WERI-Rb-1 (cell line): Measurements from ENCODE around the gene HADHA.

Experiments
- DNase-seq: peaks from one replicate; pipeline ENCODE4 v3.0.0-alpha.2; 2020
- H3K27ac ChIP-seq: fragments of 250-450 bp; sonication (Bioruptor Pico); 2 replicates; pipeline ENCODE4 v1.5.1; 2020; ENCODE audit warnings: mild to moderate bottlenecking, moderate library complexity
- H3K27me3 ChIP-seq: fragments of 250-450 bp; sonication (Bioruptor Pico); 2 replicates; pipeline ENCODE4 v1.5.1; 2021; ENCODE audit warnings: mild to moderate bottlenecking, low read depth, moderate library complexity; ENCODE audit not compliant: insufficient read depth, severe bottlenecking
- H3K36me3 ChIP-seq: fragments of 250-450 bp; sonication (Bioruptor Pico); 2 replicates; pipeline ENCODE4 v1.5.1; 2020; ENCODE audit warnings: mild to moderate bottlenecking, moderate library complexity
- H3K4me3 ChIP-seq: 2 replicates; pipeline ENCODE4 v1.5.1; 2011; ENCODE audit warnings: low read depth, mild to moderate bottlenecking, control low read depth, low read length
- H3K9me3 ChIP-seq: fragments of 250-450 bp; sonication (Bioruptor Pico); 2 replicates; pipeline ENCODE4 v1.5.1; 2021; ENCODE audit warnings: mild to moderate bottlenecking, moderate library complexity; ENCODE audit not compliant: severe bottlenecking
- TF ChIP-seq, protein P1 (sequence below): IDR thresholded peaks from 2 replicates; pipeline ENCODE4 v1.5.1; 2011; ENCODE audit warnings: low read depth, mild to moderate bottlenecking, control low read depth, inconsistent platforms, low read length

HADHA gene

DNA sequence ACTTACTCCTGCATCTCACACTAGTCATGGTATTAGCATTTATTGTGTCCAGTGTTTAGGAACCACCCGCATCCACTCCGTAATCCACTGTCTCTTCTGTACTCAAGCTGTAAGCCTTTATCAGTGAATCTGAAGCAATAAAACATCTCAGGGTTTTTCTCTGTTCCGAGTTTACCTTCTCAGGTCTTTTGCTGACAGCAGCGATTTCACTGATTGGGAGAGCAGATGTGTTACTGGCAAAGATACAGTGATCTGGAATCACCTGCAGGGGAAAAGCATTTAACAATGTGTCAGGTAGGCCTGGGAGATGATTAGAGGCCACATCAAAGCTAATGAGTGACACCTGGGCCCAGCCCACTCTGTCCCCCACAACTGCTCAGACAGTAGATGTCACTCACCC, 46.9 kb downstream of the HADHA start:
- Histone ChIP-seq H3K27ac (no peak overlapping the region), H3K9me3 (no peaks in the 10 kb centered on the region), H3K27me3 (no peaks in the 10 kb centered on the region), H3K36me3 (peaks cover 68% of the 10 kb centered on the region), H3K4me3 (no peak overlapping the region)
- TF ChIP-seq, protein P1, sequence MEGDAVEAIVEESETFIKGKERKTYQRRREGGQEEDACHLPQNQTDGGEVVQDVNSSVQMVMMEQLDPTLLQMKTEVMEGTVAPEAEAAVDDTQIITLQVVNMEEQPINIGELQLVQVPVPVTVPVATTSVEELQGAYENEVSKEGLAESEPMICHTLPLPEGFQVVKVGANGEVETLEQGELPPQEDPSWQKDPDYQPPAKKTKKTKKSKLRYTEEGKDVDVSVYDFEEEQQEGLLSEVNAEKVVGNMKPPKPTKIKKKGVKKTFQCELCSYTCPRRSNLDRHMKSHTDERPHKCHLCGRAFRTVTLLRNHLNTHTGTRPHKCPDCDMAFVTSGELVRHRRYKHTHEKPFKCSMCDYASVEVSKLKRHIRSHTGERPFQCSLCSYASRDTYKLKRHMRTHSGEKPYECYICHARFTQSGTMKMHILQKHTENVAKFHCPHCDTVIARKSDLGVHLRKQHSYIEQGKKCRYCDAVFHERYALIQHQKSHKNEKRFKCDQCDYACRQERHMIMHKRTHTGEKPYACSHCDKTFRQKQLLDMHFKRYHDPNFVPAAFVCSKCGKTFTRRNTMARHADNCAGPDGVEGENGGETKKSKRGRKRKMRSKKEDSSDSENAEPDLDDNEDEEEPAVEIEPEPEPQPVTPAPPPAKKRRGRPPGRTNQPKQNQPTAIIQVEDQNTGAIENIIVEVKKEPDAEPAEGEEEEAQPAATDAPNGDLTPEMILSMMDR: no peak
- DNase-seq: no peak

DNA sequence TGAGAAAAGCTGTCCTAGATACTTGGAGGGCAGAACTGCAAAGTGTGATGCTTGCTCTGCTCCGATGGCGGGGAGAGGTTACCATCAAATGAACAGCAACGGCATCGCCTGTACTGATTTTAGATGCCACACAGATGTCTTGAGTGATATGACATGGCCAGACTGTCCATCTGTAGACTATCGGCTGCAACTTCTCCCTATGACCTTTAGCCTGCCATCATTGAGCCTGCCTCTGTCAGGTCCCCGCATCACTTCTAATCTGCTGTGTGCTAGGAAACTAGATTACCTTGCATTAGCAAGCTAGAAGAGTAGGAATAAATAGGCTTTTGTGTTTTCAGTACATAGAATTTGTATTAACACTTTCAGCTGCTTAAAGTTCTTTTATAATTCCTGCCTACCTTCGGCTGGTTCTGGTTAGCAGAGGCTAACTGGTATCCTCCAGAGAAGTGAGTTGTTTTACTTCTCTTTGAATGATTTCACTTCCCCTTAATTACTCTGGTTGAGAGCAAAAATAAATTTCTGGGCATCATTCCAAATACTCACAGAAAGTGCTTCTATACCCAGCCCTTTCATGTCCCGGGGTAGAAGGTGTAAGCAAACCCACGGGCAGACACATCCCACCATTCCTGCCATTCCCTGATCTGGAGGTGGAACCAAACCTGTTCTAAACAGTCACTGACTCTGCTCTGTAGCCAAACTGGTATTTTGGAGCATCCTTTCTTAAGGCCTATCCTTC, 47.6 kb downstream of the HADHA start:
- H3K27me3 ChIP-seq: no peaks in the 10 kb centered on the region
- H3K9me3 ChIP-seq: no peaks in the 10 kb centered on the region
- TF ChIP-seq, protein P1: no peak
- no peak for DNase-seq
- H3K27ac ChIP-seq: no peak overlapping the region
- peaks cover 69% of the 10 kb centered on the region for H3K36me3 ChIP-seq
- no peak overlapping the region for H3K4me3 ChIP-seq

DNA sequence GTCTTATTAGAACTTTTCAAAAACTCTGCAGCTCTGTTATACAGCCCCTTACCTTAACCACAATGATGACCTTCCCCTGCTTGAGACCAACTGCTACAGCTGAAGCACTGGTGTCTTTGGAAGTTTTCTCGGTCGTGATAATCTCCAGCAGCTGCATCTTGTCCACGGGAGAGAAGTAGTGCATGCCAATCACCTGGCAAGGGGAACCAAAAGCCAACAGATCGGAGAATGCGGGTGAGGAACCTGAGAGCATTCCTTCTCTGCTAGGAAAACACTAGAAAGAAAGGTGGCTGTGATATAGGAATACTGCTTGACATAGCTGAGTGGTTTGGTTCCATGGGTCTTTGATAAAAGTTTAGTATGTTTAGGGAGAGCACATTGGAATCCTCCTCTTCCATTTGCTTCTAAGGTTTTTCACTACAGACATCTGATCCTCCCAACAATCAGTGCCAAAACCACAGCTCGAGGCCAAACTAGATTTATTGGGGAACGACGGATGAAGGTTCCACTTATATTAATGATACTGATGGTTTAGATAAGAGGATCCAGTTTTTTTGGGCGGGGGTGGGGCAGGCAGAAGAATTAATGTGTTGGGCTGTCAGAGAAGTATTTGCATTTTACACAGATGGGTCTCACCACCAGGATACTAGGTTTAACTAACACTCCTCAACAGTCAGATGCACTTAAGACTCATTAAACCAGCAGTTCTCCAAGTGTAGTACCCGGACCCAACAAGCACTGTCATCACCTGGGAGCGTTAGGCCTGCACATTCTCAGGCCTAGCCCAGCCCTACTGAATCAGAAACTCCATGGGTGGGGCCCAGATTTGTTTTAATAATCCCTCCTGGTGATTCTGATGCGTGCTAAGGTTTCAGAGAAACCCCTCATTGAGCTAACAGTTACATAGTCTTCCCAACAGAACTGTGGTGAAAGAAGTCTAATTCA, 49.1 kb downstream of the HADHA start:
- no peaks in the 10 kb centered on the region for H3K27me3 ChIP-seq
- no peak for DNase-seq
- no peak overlapping the region for H3K4me3 ChIP-seq
- no peak overlapping the region for H3K27ac ChIP-seq
- peaks cover 72% of the 10 kb centered on the region for H3K36me3 ChIP-seq
- no peaks in the 10 kb centered on the region for H3K9me3 ChIP-seq
- TF ChIP-seq, protein P1: no peak

DNA sequence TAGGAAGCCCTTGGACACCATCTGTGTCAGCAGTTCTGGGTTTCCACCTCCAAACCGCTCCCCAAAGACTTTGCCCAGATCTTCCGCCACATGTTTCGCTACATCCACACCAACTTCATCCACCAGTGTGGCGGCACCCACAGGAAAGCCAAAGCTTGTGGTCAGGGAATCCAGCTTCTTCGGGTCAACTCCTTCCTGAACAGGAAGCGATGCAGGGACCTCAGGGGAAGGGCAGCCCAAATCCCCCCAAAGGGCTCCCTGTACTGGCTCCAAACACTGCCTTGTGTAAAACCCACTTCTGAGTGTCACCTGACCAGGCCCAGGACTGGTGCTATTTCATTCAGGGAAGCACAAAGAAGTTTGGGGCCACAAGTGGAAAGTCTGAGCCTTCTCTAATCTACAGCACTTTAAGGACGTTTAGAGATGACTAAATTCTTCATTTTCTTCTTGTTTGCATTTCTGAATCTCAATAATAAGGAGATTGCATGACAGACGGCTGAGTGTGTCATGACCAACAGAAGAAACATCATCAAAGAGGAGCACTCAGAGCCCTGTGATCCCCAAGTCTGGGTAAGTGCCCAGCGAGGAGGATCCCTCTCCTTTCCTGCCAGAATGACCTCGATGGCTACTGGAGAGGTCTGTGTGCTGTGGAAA, 50.7 kb downstream of the HADHA start:
- peaks cover 66% of the 10 kb centered on the region for H3K36me3 ChIP-seq
- no peaks in the 10 kb centered on the region for H3K9me3 ChIP-seq
- H3K27ac ChIP-seq: no peak overlapping the region
- no peaks in the 10 kb centered on the region for H3K27me3 ChIP-seq
- TF ChIP-seq, protein P1: no peak
- H3K4me3 ChIP-seq: no peak overlapping the region
- no peak for DNase-seq

DNA sequence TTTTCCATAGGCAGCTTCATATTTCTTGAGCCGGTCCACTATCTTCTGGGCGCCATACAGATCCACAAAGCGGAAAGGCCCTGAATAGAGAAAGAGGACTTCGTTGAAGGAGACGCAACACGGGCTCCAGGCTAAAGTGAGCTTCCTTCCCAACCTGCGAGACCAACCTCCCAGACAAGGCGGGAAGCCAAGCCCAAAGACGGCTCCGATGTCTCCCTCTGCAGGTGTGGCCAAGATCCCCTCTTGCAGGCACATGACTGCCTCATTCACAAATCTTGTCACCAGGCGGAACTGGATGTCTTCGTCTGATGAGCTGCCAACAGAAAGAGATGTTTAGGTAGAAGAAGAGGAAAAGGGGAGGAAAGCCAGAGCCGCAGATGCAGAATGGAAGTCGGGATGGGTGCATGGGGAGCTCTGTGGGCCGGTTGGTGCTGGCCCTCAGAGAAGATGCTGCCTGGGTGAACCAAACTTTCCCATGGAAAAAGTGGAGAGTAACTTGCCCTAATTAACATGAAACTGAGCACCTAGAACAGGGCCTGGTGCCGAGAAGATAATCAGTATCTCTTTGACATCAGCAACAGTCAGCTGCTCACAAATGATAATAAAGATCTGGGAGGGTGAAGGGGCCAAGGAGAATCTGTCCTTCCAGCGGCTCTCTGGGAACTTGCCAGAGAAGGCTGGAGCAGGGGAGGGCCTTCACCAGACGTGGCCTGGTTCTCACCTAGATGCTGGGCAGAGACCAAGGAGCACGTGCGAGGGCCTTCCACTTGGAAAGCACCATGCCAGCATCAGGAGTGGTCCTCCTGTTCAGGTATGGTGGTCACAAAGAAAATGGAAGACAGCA, 52.9 kb downstream of the HADHA start:
- TF ChIP-seq, protein P1: no peak
- Histone ChIP-seq H3K9me3 (no peaks in the 10 kb centered on the region), H3K27ac (no peak overlapping the region), H3K4me3 (no peak overlapping the region), H3K36me3 (peaks cover 74% of the 10 kb centered on the region), H3K27me3 (no peaks in the 10 kb centered on the region)
- DNase-seq: no peak
